ENCODE measurements around the gene TRMT2A.

TRMT2A gene

DNA sequence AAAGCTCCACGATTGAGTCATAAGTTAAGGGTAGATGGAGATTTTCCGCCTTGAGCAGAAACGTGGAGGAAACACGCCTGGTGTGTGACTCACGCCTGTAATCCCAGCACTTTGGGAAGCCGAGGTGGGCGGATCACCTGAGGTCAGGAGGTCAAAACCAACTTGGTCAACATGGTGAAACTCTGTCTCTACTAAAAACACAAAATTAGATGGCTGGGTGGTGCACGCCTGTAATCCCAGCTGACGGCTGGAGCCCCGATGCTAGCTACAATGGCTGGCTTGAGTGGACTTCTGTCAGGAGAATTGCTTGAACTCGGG, 54.3 kb downstream of the TRMT2A start:
- DNase-seq (ENCODE audit: low read depth in 2 of 2) = no peak

DNA sequence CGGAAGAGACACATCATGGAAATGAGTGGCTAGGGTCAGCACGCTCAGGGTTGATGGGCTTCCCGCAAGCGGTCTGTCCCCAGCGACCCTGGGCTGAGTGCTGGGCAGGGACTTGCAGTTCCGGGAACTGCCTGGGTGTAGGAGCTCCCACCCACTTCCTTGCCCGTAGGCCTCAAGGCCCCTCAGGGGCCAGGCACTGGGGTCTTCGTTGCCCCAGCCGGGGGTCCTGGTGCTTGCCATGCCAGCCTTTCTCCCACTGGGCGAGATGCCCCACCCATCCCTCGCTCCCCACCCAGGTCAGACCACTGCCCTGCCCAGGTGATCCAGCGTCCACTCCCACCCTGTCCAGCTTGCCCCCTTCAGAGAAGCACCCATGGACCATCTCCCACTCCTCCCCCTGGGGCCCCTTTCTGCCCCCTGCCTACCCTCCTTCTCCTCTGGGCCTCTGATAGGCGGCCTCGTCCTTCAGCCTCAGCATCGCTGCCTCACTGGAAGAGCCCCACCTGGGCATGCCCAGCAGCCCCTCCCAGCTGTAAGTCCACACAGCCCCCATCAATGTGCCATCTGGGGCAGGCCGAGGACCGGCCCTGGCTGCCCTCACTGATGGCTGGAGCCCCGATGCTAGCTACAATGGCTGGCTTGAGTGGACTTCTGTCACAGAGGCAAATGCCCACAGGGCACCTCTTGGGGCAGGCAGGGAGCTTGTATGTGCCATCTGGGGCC, 54.8 kb downstream of the TRMT2A start:
- no peak for DNase-seq (ENCODE audit: low read depth in 2 of 2)
